Astrocyte (in vitro differentiated cells and primary cell): ENCODE results near the gene PCSK5.

Source experiments
- CTCF ChIP-seq: IDR thresholded peaks from 2 replicates; pipeline ENCODE4 v1.5.1; 2011; ENCODE audit warnings: low read depth, mild to moderate bottlenecking, inconsistent platforms, low read length, moderate library complexity; ENCODE audit not compliant: insufficient read depth
- EZH2 ChIP-seq: IDR thresholded peaks from 2 replicates; pipeline ENCODE4 v1.6.1; 2012; ENCODE audit warnings: mild to moderate bottlenecking, low read length, inconsistent platforms; ENCODE audit not compliant: insufficient read depth

GRCh38 chr9:76245518-76245917, 355.0 kb downstream of the PCSK5 start:
- TF ChIP-seq CTCF (no peak), EZH2 (no peak)
